ENCODE data around the gene RNF123. TPM values are rescaled to one million over a fixed set of nuclear protein-coding genes. Genes with fewer than 3 reads are reported as not detected.

Gene RNF123
- total and polyA plus RNA-seq, 2 donors (not counting 1 experiment from before 2014, with no cell fraction given), result 51.8 to 69.0 TPM

GRCh38 chr3:49714728-49715550 lies 25.6 kb downstream of the RNF123 start:
- POLR2A ChIA-PET, result interaction anchor here (1.0 kb wide), 1 partner anchor 10 kb away, joined by 5 read pairs; the partner anchor contains the start of gene GMPPB
- peaks cover 18% of the 10 kb centered on the region for H3K4me1 Mint-ChIP-seq
- H3K36me3 ChIP-seq (replicated peaks in 1 of 2; ENCODE audit: control extremely low read depth in 1 of 2, control insufficient read depth in 1 of 2, extremely low read depth in 1 of 2, insufficient read depth in 2 of 2, low read length in 1 of 2), result peaks cover 0 to 5% of the 10 kb centered on the region in 2 experiments
- TF ChIP-seq, protein P1, sequence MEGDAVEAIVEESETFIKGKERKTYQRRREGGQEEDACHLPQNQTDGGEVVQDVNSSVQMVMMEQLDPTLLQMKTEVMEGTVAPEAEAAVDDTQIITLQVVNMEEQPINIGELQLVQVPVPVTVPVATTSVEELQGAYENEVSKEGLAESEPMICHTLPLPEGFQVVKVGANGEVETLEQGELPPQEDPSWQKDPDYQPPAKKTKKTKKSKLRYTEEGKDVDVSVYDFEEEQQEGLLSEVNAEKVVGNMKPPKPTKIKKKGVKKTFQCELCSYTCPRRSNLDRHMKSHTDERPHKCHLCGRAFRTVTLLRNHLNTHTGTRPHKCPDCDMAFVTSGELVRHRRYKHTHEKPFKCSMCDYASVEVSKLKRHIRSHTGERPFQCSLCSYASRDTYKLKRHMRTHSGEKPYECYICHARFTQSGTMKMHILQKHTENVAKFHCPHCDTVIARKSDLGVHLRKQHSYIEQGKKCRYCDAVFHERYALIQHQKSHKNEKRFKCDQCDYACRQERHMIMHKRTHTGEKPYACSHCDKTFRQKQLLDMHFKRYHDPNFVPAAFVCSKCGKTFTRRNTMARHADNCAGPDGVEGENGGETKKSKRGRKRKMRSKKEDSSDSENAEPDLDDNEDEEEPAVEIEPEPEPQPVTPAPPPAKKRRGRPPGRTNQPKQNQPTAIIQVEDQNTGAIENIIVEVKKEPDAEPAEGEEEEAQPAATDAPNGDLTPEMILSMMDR (IDR thresholded peaks at IDR 0.05), result no peak
- no peak for TF ChIP-seq EZH2 (IDR thresholded peaks at IDR 0.05; ENCODE audit: borderline replicate concordance, insufficient read depth, low read depth, low read length, poor library complexity, severe bottlenecking)
- H3K4me1 ChIP-seq (ENCODE audit: control insufficient read depth in 2 of 2, insufficient read depth in 2 of 2, low read length in 2 of 2), result peaks cover 6 to 24% of the 10 kb centered on the region in 2 donors
- CTCF ChIA-PET, result no interaction called here
- no peak overlapping the region for H3K27ac Mint-ChIP-seq
- no peak overlapping the region for H3K4me2 ChIP-seq (replicated peaks; ENCODE audit: low read depth, low read length, poor library complexity, severe bottlenecking)
- no peak overlapping the region for H2AFZ ChIP-seq (ENCODE audit: insufficient read depth, low read depth, low read length, poor library complexity, severe bottlenecking)
- H3K27me3 ChIP-seq (replicated peaks in 1 of 4; ENCODE audit: control extremely low read depth in 1 of 4, control insufficient read depth in 3 of 4, insufficient read depth in 4 of 4, low read length in 3 of 4), result no peaks in the 10 kb centered on the region
- no peaks in the 10 kb centered on the region for H3K27me3 Mint-ChIP-seq
- no peak overlapping the region for H3K27ac ChIP-seq (ENCODE audit: low read length in 2 of 2)
- intact Hi-C loops (cut with micrococcal nuclease), result no loop called here
- H3K79me2 ChIP-seq (ENCODE audit: control insufficient read depth, insufficient read depth, low read length), result peaks cover 4% of the 10 kb centered on the region
- H4K20me1 ChIP-seq (ENCODE audit: control insufficient read depth, insufficient read depth, low read length, poor library complexity, severe bottlenecking), result no peaks in the 10 kb centered on the region
- H3K4me3 Mint-ChIP-seq, result no peak overlapping the region
- H3K9me3 ChIP-seq (ENCODE audit: control extremely low read depth in 1 of 3, control insufficient read depth in 2 of 3, insufficient read depth in 1 of 3, low read length in 2 of 3), result no peaks in the 10 kb centered on the region
- ATAC-seq (ENCODE audit: low read depth), result no peak
- DNase-seq, result no peak
- H3K9ac ChIP-seq (ENCODE audit: low read length), result no peak overlapping the region
- H3K4me3 ChIP-seq (ENCODE audit: control extremely low read depth in 1 of 5, extremely low read depth in 1 of 5, insufficient read depth in 1 of 5, low read depth in 2 of 5, low read length in 4 of 5), result no peak overlapping the region
- 95% methylated on average over 13 of the region's 13 CpGs for WGBS (ENCODE audit: insufficient coverage)
- H3K9me3 Mint-ChIP-seq (ENCODE audit: insufficient read depth), result no peaks in the 10 kb centered on the region

GRCh38 chr3:49715611-49716121 lies 26.3 kb downstream of the RNF123 start:
- H3K4me1 Mint-ChIP-seq, result peaks cover 20% of the 10 kb centered on the region
- TF ChIP-seq, protein P1 (IDR thresholded peaks at IDR 0.05), result no peak
- TF ChIP-seq EZH2 (IDR thresholded peaks at IDR 0.05; ENCODE audit: borderline replicate concordance, insufficient read depth, low read depth, low read length, poor library complexity, severe bottlenecking), result no peak
- Histone ChIP-seq H4K20me1 (ENCODE audit: control insufficient read depth, insufficient read depth, low read length, poor library complexity, severe bottlenecking) (no peaks in the 10 kb centered on the region), H3K4me3 (ENCODE audit: control extremely low read depth in 1 of 5, extremely low read depth in 1 of 5, insufficient read depth in 1 of 5, low read depth in 2 of 5, low read length in 4 of 5) (no peak overlapping the region), H3K36me3 (replicated peaks in 1 of 2; ENCODE audit: control extremely low read depth in 1 of 2, control insufficient read depth in 1 of 2, extremely low read depth in 1 of 2, insufficient read depth in 2 of 2, low read length in 1 of 2) (peaks cover 0 to 5% of the 10 kb centered on the region in 2 experiments), H3K4me2 (replicated peaks; ENCODE audit: low read depth, low read length, poor library complexity, severe bottlenecking) (no peak overlapping the region), H3K79me2 (ENCODE audit: control insufficient read depth, insufficient read depth, low read length) (peaks cover 4% of the 10 kb centered on the region), H2AFZ (ENCODE audit: insufficient read depth, low read depth, low read length, poor library complexity, severe bottlenecking) (no peak overlapping the region), H3K27me3 (replicated peaks in 1 of 4; ENCODE audit: control extremely low read depth in 1 of 4, control insufficient read depth in 3 of 4, insufficient read depth in 4 of 4, low read length in 3 of 4) (no peaks in the 10 kb centered on the region), H3K9me3 (ENCODE audit: control extremely low read depth in 1 of 3, control insufficient read depth in 2 of 3, insufficient read depth in 1 of 3, low read length in 2 of 3) (no peaks in the 10 kb centered on the region), H3K4me1 (ENCODE audit: control insufficient read depth in 2 of 2, insufficient read depth in 2 of 2, low read length in 2 of 2) (peaks cover 6 to 24% of the 10 kb centered on the region in 2 donors), H3K27ac (ENCODE audit: low read length in 2 of 2) (no peak overlapping the region), H3K9ac (ENCODE audit: low read length) (no peak overlapping the region)
- intact Hi-C loops (cut with micrococcal nuclease), result no loop called here
- no peak overlapping the region for H3K27ac Mint-ChIP-seq
- no peaks in the 10 kb centered on the region for H3K27me3 Mint-ChIP-seq
- POLR2A ChIA-PET, result interaction anchor here (1.0 kb wide), 1 partner anchor 9 kb away, joined by 5 read pairs; the partner anchor contains the start of gene GMPPB
- 96% methylated on average over 13 of the region's 13 CpGs for WGBS (ENCODE audit: insufficient coverage)
- ATAC-seq (ENCODE audit: low read depth) (no peak), DNase-seq (peak; percentile 25)
- CTCF ChIA-PET, result no interaction called here
- H3K4me3 Mint-ChIP-seq, result no peak overlapping the region
- no peaks in the 10 kb centered on the region for H3K9me3 Mint-ChIP-seq (ENCODE audit: insufficient read depth)
